ENCODE measurements around the gene ETV2.
"Not testable (repeated sequence)": the region's sequence is repeated elsewhere in the genome, so short reads cannot be mapped to it uniquely, and the experiment has no call there.

ETV2 gene

DNA sequence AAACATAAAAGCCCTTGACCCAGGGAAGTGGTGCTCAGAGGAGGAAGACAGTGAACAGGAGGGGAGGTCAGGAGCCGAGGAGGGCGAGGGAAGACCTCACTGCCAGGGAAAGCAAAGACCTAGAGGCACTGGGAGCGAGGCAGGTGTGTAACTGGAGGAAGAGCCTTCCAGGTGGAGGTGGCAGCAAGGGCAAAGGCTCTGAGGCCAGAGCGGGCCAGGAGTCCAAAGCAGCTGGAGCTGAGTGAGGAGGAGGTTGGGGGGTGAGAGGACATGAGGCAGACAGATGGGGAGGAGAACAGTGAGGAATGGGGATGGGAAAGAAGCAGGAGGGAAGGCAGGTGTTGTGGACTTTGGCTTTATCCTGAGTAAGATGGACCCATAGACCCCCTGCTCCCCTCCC, 28.4 kb downstream of the ETV2 start:
- TF ChIP-seq, protein P1, sequence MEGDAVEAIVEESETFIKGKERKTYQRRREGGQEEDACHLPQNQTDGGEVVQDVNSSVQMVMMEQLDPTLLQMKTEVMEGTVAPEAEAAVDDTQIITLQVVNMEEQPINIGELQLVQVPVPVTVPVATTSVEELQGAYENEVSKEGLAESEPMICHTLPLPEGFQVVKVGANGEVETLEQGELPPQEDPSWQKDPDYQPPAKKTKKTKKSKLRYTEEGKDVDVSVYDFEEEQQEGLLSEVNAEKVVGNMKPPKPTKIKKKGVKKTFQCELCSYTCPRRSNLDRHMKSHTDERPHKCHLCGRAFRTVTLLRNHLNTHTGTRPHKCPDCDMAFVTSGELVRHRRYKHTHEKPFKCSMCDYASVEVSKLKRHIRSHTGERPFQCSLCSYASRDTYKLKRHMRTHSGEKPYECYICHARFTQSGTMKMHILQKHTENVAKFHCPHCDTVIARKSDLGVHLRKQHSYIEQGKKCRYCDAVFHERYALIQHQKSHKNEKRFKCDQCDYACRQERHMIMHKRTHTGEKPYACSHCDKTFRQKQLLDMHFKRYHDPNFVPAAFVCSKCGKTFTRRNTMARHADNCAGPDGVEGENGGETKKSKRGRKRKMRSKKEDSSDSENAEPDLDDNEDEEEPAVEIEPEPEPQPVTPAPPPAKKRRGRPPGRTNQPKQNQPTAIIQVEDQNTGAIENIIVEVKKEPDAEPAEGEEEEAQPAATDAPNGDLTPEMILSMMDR (IDR thresholded peaks at IDR 0.05; ENCODE audit: unreplicated experiment in 3 of 3): no peak
- no peaks in the 10 kb centered on the region for H3K9me3 Mint-ChIP-seq
- H3K27me3 Mint-ChIP-seq (ENCODE audit: low read depth): peaks cover 56% of the 10 kb centered on the region
- H3K4me1 Mint-ChIP-seq: no peaks in the 10 kb centered on the region
- no peak overlapping the region for H3K27ac Mint-ChIP-seq
- no peak overlapping the region for H3K4me3 Mint-ChIP-seq
- H3K36me3 Mint-ChIP-seq (ENCODE audit: low read depth): peaks cover 4% of the 10 kb centered on the region

DNA sequence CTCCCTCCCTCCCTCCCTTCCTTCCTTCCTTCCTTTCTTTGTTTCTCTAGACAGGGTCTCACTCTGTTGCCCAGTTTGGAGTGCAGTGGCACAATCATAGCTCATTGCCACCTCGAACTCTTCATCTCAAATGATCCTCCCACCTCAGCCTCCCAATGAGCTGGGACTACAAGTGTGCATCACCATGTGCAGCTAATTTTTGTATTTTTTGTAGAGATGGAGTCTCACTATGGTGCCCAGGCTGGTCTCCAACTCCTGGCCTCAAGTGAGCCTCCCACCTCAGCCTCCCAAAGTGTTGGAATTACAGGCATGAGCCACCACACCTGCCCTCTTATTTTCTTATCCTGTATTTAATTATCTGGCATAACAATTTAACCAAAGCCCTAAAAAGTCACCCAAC, 29.1 kb downstream of the ETV2 start:
- no peak overlapping the region for H3K4me3 Mint-ChIP-seq

DNA sequence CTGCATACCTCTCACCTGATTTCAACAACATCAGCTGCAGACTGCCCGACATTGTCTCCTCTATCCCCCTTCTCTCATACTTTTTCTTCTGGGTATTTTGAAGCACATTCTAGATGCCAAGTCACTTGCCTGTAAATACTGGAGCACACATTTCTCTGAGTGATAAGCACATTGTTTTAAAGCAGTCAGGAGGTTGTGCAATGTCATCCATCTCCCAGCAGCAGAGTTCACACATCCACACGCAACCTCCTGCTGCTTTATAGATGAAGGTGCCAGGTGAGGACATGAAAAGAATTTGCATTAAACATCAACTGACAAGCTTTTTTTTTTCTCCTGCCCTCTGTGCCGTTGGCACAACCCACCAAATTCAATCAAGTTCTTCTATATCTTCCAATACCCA, 30.3 kb downstream of the ETV2 start:
- Mint-ChIP-seq H3K27ac (no peak overlapping the region), H3K4me3 (no peak overlapping the region)
- TF ChIP-seq, protein P1 (IDR thresholded peaks at IDR 0.05; ENCODE audit: unreplicated experiment in 3 of 3): no peak

More for the DNA sequence above, 29.1 kb downstream of the ETV2 start:
- no peak overlapping the region for H3K27ac Mint-ChIP-seq
- no peaks in the 10 kb centered on the region for H3K9me3 Mint-ChIP-seq
- TF ChIP-seq, protein P1 (IDR thresholded peaks at IDR 0.05; ENCODE audit: unreplicated experiment in 3 of 3): no peak
- no peaks in the 10 kb centered on the region for H3K4me1 Mint-ChIP-seq
- H3K27me3 Mint-ChIP-seq (ENCODE audit: low read depth): peaks cover 57% of the 10 kb centered on the region
- H3K36me3 Mint-ChIP-seq (ENCODE audit: low read depth): peaks cover 4% of the 10 kb centered on the region

DNA sequence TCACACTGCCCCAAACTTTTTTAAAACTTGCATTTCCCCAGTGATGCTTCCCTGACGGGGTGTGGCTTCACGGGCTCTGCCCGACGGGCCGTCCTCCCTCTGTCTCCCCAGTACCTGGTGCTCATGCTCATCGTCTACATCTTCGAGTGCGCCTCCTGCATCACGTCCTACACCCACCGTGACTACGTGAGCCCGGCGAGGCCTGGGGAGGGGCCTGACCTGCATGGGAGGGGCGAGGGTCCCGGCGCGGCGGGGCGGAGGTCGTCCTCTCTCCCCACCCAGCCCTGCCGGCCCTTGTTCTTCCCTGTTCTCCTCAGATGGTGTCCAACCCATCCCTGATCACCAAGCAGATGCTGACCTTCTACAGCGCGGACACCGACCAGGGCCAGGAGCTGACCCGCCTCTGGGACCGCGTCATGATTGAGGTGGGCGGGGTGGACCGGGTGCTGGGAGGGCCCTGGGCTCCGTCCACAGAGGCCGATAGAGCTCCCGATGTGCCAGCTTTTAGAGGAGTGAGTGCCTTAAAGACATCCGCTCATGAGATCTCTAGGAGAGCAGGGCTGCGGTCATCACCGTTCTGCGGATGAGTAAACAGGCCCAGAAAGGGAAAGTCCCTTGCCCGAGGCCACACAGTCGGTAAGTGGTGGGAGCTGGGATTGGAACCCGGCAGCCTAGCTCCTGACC, 31.7 kb downstream of the ETV2 start:
- Mint-ChIP-seq H3K27ac (no peak overlapping the region), H3K36me3 (ENCODE audit: low read depth) (no peaks in the 10 kb centered on the region), H3K27me3 (ENCODE audit: low read depth) (peaks cover 73% of the 10 kb centered on the region), H3K9me3 (no peaks in the 10 kb centered on the region), H3K4me1 (no peaks in the 10 kb centered on the region), H3K4me3 (peak overlapping the region; percentile 35 to 64 (median 54))
- TF ChIP-seq, protein P1 (IDR thresholded peaks at IDR 0.05; ENCODE audit: unreplicated experiment in 3 of 3): no peak

More for the DNA sequence above, 30.3 kb downstream of the ETV2 start:
- Mint-ChIP-seq H3K9me3 (no peaks in the 10 kb centered on the region), H3K36me3 (ENCODE audit: low read depth) (peaks cover 3% of the 10 kb centered on the region), H3K4me1 (no peaks in the 10 kb centered on the region), H3K27me3 (ENCODE audit: low read depth) (peaks cover 66% of the 10 kb centered on the region)

DNA sequence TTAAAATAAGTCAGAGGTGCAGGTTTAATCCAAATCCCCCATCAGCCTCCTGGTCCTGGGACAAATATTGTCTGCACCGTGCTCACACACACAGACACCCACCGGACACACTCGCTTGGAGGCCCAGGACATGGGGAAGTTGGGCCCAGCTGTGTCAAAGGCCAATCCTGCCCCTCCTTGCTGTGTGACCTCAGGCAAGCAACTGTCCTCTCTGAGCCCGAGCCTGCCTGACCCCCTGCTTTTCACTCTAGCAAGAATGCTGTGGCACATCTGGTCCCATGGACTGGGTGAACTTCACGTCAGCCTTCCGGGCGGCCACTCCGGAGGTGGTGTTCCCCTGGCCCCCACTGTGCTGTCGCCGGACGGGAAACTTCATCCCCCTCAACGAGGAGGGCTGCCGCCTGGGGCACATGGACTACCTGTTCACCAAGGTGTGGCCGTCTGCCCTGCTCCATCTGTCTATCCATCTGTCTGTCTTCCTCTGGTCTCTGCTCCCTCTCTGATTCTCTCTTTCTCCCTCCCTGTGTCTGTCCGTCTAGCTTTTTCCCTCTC, 34.1 kb downstream of the ETV2 start:
- Mint-ChIP-seq H3K4me3 (peak overlapping the region in 1 of 3 experiments; percentile 17), H3K36me3 (ENCODE audit: low read depth) (no peaks in the 10 kb centered on the region), H3K27ac (no peak overlapping the region), H3K27me3 (ENCODE audit: low read depth) (peaks cover 70% of the 10 kb centered on the region), H3K9me3 (no peaks in the 10 kb centered on the region), H3K4me1 (no peaks in the 10 kb centered on the region)
- TF ChIP-seq, protein P1 (IDR thresholded peaks at IDR 0.05; ENCODE audit: unreplicated experiment in 3 of 3): no peak

DNA sequence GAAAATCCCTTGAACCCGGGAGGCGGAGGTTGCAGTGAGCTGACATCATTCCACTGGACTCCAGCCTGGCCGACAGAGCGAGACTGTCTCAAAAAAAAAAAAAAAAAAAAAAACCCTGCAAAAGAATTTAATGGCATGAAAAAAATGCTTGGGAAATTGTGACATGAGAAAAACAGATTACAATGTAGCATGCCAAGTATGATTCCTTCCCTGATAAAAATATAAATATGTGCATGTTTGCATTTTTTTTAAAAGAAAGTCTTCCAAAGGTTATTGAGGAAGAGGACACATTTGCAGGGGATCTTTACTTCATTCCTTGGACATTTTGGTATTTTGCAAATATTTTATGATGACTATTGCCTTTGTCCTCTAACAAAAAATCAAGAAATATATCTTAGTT, 48.3 kb downstream of the ETV2 start:
- Mint-ChIP-seq H3K4me1 (no peaks in the 10 kb centered on the region), H3K36me3 (ENCODE audit: low read depth) (no peaks in the 10 kb centered on the region), H3K9me3 (no peaks in the 10 kb centered on the region), H3K4me3 (no peak overlapping the region), H3K27me3 (ENCODE audit: low read depth) (no peaks in the 10 kb centered on the region), H3K27ac (no peak overlapping the region)
- TF ChIP-seq, protein P1 (IDR thresholded peaks at IDR 0.05; ENCODE audit: unreplicated experiment in 3 of 3): no peak

DNA sequence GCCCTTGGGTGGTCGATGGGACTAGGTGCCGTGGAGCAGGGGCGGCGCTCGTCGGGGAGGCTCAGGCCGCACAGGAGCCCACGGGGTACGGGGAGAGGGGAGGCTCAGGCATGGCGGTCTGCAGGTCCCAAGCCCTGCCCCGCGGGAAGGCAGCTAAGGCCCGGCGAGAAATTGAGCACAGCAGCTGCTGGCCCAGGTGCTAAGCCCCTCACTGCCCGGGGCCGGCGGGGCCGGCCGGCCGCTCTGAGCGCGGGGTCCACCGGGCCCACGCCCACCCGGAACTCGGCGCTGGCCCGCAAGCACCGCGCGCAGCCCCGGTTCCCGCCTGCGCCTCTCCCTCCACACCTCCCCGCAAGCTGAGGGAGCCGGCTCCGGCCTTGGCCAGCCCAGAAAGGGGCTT, 49.6 kb downstream of the ETV2 start:
- not testable (repeated sequence) for H3K27me3 Mint-ChIP-seq (ENCODE audit: low read depth); H3K27ac Mint-ChIP-seq; H3K4me3 Mint-ChIP-seq; H3K4me1 Mint-ChIP-seq; H3K36me3 Mint-ChIP-seq (ENCODE audit: low read depth); H3K9me3 Mint-ChIP-seq

Data from nephron (organoid).